GM19395 (cell line): ENCODE results near the gene SOX13.

Experiments
- ATAC-seq: cut with Tn5 transposase; IDR thresholded peaks from one replicate; pipeline ENCODE4 v1.9.1; 2021; ENCODE audit warnings: mild to moderate bottlenecking, moderate library complexity; ENCODE audit not compliant: unreplicated experiment

SOX13 gene

GRCh38 chr1:204059970-204060369 lies 12.9 kb upstream of the SOX13 start:
- ATAC-seq = no peak

- ATAC-seq = no peak
Measured at GRCh38 chr1:204062106-204062505, 10.8 kb upstream of the SOX13 start.

- no peak for ATAC-seq
Measured at GRCh38 chr1:204065174-204065985, 7.5 kb upstream of the SOX13 start.

- ATAC-seq = no peak
Measured at GRCh38 chr1:204065986-204066300, 7.0 kb upstream of the SOX13 start.

- ATAC-seq = no peak
Measured at GRCh38 chr1:204067935-204068334, 5.0 kb upstream of the SOX13 start.

- no peak for ATAC-seq
Measured at GRCh38 chr1:204069887-204070286, 3.0 kb upstream of the SOX13 start.

GRCh38 chr1:204070895-204071294 lies 2.0 kb upstream of the SOX13 start:
- ATAC-seq = no peak

- no peak for ATAC-seq
Measured at GRCh38 chr1:204073837-204074273, 940 bp downstream of the SOX13 start.

GRCh38 chr1:204074274-204075138 lies 1.6 kb downstream of the SOX13 start:
- ATAC-seq = no peak

- ATAC-seq = no peak
Measured at GRCh38 chr1:204075139-204075521, 2.2 kb downstream of the SOX13 start.

- ATAC-seq = no peak
Measured at GRCh38 chr1:204075890-204076846, 3.3 kb downstream of the SOX13 start.

GRCh38 chr1:204076891-204077290 lies 4.0 kb downstream of the SOX13 start:
- no peak for ATAC-seq

GRCh38 chr1:204077979-204078696 lies 5.2 kb downstream of the SOX13 start:
- ATAC-seq = no peak

GRCh38 chr1:204079608-204079999 lies 6.7 kb downstream of the SOX13 start:
- ATAC-seq = no peak

- ATAC-seq = no peak
Measured at GRCh38 chr1:204080163-204080903, 7.4 kb downstream of the SOX13 start.

GRCh38 chr1:204081164-204081790 lies 8.4 kb downstream of the SOX13 start:
- ATAC-seq = no peak

GRCh38 chr1:204081791-204082513 lies 9.0 kb downstream of the SOX13 start:
- no peak for ATAC-seq

- no peak for ATAC-seq
Measured at GRCh38 chr1:204083491-204083890, 10.6 kb downstream of the SOX13 start.
